ENCODE results near the gene FAT2.

DNA sequence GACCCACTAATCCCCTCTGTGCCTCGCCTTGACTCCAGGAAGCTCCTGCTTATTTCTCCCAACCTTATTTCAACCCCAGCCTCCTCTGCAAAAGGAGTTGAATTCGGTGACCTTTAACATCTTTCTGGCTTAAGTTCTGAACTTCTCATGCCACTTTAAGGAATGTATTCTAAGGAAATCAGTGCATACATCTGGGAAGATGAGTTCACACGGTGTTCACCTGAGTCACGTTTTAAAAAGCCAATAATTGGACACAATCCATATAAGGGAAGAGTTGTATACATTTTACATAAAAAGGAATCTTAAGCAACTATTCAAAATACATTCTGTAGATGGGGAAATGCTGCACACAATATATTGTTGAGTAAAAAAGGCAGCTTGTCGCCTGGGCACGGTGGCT, 33.2 kb downstream of the FAT2 start:
- TF ChIP-seq, protein P1, sequence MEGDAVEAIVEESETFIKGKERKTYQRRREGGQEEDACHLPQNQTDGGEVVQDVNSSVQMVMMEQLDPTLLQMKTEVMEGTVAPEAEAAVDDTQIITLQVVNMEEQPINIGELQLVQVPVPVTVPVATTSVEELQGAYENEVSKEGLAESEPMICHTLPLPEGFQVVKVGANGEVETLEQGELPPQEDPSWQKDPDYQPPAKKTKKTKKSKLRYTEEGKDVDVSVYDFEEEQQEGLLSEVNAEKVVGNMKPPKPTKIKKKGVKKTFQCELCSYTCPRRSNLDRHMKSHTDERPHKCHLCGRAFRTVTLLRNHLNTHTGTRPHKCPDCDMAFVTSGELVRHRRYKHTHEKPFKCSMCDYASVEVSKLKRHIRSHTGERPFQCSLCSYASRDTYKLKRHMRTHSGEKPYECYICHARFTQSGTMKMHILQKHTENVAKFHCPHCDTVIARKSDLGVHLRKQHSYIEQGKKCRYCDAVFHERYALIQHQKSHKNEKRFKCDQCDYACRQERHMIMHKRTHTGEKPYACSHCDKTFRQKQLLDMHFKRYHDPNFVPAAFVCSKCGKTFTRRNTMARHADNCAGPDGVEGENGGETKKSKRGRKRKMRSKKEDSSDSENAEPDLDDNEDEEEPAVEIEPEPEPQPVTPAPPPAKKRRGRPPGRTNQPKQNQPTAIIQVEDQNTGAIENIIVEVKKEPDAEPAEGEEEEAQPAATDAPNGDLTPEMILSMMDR (IDR thresholded peaks at IDR 0.05; ENCODE audit: borderline replicate concordance, extremely low read depth, low read length, poor library complexity, severe bottlenecking) = no peak
- TF ChIP-seq EZH2 (IDR thresholded peaks at IDR 0.05; ENCODE audit: borderline replicate concordance, low read depth, low read length, severe bottlenecking) = no peak
